ENCODE data around the gene LPIN1. TPM values are rescaled to one million over a fixed set of nuclear protein-coding genes. Genes with fewer than 3 reads are reported as not detected.

Gene LPIN1
- total and polyA plus RNA-seq, 2 of the 8 experiments (the other 6 are each of a cell fraction or from before 2014, with no cell fraction given) = 4.3 to 9.8 TPM

MicroRNAs encoded within 50 kb of the gene (microRNA counts, 767-probe panel; counts per million panel counts)
- microRNA hsa-miR-548s = 879 counts per million, percentile 95 among the panel's probes with 10 or more counts

Small RNA genes within 50 kb of the gene (microRNA-seq; reads per million reads assigned to microRNA genes)
- 0 reads per million in 2 experiments for gene MIR4262 (ENCODE audit: borderline microRNAs expressed in 2 of 2, borderline number of aligned reads in 2 of 2, borderline replicate concordance in 1 of 2)
- 0 reads per million in 2 experiments for gene MIR548S (ENCODE audit: borderline microRNAs expressed in 2 of 2, borderline number of aligned reads in 2 of 2, borderline replicate concordance in 1 of 2)

Small RNA genes within 50 kb of the gene (small RNA-seq; reads per million reads assigned to genes)
- gene MIR4262 (ENCODE audit: insufficient read depth) = not detected
- 1.9 reads per million, percentile 12 among the genes with 10 or more reads in this experiment for gene MIR548S (ENCODE audit: insufficient read depth)

Other genes with a start within 250 kb of the LPIN1 start
- 41.7 and 43.4 TPM in 2 replicates for gene GREB1, start 212.6 kb upstream of the LPIN1 start, total RNA-seq (2021; fragmentation: NEBNext Ultra II Directional; extraction: Animal tissue kit (Norgen Biotek cat#: 25700))
- 7.9 and 13.8 TPM in 2 replicates for gene GREB1, start 212.6 kb upstream of the LPIN1 start, polyA plus RNA-seq (2011; rRNA removed)
- gene NTSR2, start 76.4 kb upstream of the LPIN1 start, total RNA-seq (2021; fragmentation: NEBNext Ultra II Directional; extraction: Animal tissue kit (Norgen Biotek cat#: 25700)) = not detected in 2 replicates
- gene NTSR2, start 76.4 kb upstream of the LPIN1 start, polyA plus RNA-seq (2011; rRNA removed) = 0.05 and 0.09 TPM in 2 replicates

Measured in H1 (cell line).